Neuron (in vitro differentiated cells): Measurements from ENCODE around the gene LCE7A.

ENCODE experiments used
- H2AFZ ChIP-seq: one replicate; pipeline ENCODE4 v1.6.1; 2013; ENCODE audit warnings: low read depth, mild to moderate bottlenecking, inconsistent platforms, low read length, moderate library complexity
- H3K27me3 ChIP-seq: one replicate; pipeline ENCODE4 v1.6.1; 2013; ENCODE audit warnings: low read length; ENCODE audit not compliant: insufficient read depth
- H3K36me3 ChIP-seq: one replicate; pipeline ENCODE4 v1.6.1; 2013; ENCODE audit warnings: low read length; ENCODE audit not compliant: insufficient read depth
- H3K4me1 ChIP-seq: one replicate; pipeline ENCODE4 v1.6.1; 2013; ENCODE audit warnings: low read length; ENCODE audit not compliant: insufficient read depth
- H3K4me3 ChIP-seq: 2 replicates; pipeline ENCODE4 v1.5.1; 2013; ENCODE audit warnings: mild to moderate bottlenecking, low read length, moderate library complexity
- H3K9me3 ChIP-seq: one replicate; pipeline ENCODE4 v1.6.1; 2013; ENCODE audit warnings: low read length

Gene LCE7A

DNA sequence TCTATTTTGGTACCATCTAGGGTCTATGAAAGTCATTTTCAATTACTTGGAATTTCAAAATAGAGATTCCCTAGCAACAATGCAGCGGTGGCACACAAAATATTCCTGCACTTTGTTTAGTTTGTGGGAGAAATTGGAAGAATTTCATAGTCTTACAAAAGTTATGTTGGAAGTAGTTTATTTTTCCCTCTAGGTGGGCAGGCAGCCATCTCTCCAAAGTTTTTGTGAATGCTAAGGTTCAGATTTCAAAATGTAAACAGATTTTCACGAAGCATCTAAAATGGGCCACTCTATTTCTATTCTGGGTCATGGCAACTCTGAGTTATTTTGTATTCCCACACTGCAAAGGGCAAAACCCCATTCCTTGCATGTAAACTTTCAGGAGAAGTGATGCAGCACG, 26.3 kb downstream of the LCE7A start:
- H3K36me3 ChIP-seq, result no peaks in the 10 kb centered on the region
- no peak overlapping the region for H3K4me3 ChIP-seq
- no peak overlapping the region for H2AFZ ChIP-seq
- H3K4me1 ChIP-seq, result no peaks in the 10 kb centered on the region
- H3K9me3 ChIP-seq, result no peaks in the 10 kb centered on the region
- H3K27me3 ChIP-seq, result no peaks in the 10 kb centered on the region

DNA sequence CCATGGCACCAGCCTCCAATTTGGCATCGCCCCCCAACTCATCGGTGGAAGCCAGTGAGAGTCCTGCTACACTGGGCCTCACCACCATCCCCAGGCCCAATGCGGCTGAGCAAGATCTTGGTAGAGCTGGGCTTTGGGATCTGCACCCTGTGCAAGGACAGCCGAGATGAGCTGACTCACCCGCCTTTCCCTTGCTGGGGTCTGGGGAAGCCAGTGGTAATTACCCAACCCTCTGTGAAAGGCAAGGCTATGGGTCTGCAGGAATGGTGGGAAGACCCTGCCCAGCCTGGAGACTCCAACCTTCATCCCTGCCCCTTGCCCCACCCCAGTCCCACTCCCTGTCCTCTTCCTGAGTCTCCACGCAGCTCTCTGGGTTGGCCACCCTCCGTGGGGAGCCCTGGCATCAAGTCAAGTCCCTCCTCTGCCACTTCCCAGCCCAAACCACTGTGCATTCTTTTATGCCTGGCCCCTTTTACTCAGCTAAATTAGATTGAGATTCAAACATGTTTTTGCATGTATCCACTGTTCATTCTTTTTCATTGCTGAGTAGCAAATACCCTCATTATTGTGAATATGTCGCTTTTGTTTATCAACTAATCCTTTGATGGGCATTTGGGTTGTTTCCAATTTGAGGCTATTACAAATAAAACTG, 27.1 kb downstream of the LCE7A start:
- H3K27me3 ChIP-seq, result no peaks in the 10 kb centered on the region
- no peaks in the 10 kb centered on the region for H3K4me1 ChIP-seq
- H3K36me3 ChIP-seq, result no peaks in the 10 kb centered on the region
- H2AFZ ChIP-seq, result no peak overlapping the region
- H3K4me3 ChIP-seq, result no peak overlapping the region
- no peaks in the 10 kb centered on the region for H3K9me3 ChIP-seq

DNA sequence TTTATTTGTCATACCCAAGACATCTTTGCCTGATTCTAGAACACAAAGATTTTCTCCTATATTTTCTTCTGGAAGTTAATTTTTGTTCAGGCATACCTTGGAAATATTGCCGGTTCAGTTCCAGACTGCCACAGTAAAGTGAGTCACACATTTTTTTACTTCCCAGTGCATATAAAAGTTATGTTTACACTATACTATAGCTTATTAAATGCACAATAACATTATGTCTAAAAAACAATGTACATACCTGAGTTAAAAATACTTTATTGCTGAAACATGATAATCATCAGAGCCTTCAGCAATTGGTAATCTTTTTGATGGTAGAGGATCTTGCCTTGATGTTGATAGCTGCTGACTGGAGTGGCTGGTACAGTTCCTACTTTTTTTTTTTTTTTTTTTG, 28.3 kb downstream of the LCE7A start:
- Histone ChIP-seq H2AFZ (no peak overlapping the region), H3K36me3 (no peaks in the 10 kb centered on the region), H3K4me3 (no peak overlapping the region), H3K4me1 (no peaks in the 10 kb centered on the region), H3K9me3 (no peaks in the 10 kb centered on the region), H3K27me3 (no peaks in the 10 kb centered on the region)

DNA sequence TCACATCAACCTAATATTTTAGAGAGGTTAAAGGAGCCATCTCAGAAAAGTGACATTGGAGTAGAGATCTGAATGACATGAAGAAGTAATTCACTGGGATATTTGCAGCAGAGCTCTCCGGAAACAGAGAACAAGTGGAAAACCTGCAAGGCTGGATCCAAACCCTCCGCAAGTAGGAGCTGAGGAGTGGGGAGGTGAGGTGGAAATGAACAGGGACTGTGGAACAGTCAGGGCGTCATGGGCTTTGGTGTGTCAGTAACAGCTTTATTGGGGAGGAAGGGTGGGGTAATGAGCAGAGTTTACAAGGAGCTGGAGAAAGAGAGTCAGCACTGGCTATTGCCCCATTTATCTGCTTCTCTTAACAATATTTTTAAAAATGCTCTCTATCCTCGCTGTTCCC, 39.2 kb downstream of the LCE7A start:
- no peaks in the 10 kb centered on the region for H3K4me1 ChIP-seq
- H2AFZ ChIP-seq, result no peak overlapping the region
- H3K36me3 ChIP-seq, result no peaks in the 10 kb centered on the region
- H3K4me3 ChIP-seq, result no peak overlapping the region
- no peaks in the 10 kb centered on the region for H3K27me3 ChIP-seq
- H3K9me3 ChIP-seq, result no peaks in the 10 kb centered on the region

DNA sequence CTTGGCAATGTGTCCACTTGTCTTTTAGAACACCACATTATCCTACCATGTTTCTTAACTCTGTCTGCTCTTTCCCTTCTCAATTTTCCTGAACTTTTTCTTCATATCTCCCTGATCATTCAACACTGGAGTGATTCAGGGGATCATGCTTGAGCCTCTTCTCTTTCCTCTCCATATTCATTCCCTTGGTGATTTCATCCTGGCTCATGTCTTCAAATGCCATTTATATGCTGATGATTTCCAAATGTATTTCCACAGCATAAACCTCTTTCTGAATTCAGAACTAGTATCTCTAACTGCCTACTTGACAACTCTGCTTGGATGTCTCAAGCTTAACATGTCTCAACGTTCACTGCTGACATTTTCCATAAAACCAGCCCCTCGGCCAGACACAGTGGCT, 40.1 kb downstream of the LCE7A start:
- no peak overlapping the region for H2AFZ ChIP-seq
- no peaks in the 10 kb centered on the region for H3K9me3 ChIP-seq
- H3K36me3 ChIP-seq, result no peaks in the 10 kb centered on the region
- no peaks in the 10 kb centered on the region for H3K27me3 ChIP-seq
- H3K4me1 ChIP-seq, result no peaks in the 10 kb centered on the region
- no peak overlapping the region for H3K4me3 ChIP-seq

DNA sequence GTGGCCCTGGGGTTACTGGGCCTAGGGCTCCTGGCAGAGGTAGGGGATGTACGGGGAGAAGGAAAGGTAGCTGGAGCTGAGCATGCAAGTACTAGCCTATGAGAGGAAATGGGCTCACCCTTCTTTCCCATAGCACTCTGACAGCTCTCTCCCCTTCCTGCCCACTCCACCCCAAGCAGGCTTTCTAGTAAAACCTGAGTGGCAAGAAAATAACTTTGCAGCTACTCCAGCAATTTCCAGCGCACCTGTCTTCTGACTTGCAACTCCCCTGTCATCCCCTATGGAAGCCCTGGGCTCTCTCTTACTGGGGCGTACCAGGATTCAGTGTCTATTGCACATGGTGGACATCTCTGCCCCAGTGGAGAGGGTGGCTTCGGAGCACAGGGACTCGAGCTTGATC, 41.8 kb downstream of the LCE7A start:
- Histone ChIP-seq H3K9me3 (no peaks in the 10 kb centered on the region), H3K36me3 (no peaks in the 10 kb centered on the region), H3K4me3 (no peak overlapping the region), H2AFZ (no peak overlapping the region), H3K27me3 (no peaks in the 10 kb centered on the region), H3K4me1 (no peaks in the 10 kb centered on the region)

DNA sequence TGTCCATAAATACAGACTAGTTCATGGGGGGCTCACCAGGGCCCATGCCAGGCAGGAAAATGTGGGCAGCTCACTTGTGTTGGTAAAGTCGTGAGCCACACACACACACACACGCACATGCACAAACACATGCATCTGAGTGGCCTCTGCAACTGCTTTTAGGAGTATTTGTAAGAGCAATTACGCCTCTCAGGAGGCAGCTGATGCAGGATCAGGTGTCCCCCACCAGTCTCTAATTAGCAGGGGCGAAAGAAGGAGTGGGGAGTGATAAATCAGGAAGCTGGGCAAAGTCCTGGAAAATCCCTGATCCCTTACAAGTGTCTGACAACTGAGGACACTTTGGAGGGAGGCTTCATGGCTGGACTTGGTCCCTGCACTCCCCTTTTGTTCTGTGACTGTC, 42.8 kb downstream of the LCE7A start:
- no peaks in the 10 kb centered on the region for H3K36me3 ChIP-seq
- H3K9me3 ChIP-seq, result no peaks in the 10 kb centered on the region
- no peak overlapping the region for H3K4me3 ChIP-seq
- no peak overlapping the region for H2AFZ ChIP-seq
- no peaks in the 10 kb centered on the region for H3K4me1 ChIP-seq
- no peaks in the 10 kb centered on the region for H3K27me3 ChIP-seq

DNA sequence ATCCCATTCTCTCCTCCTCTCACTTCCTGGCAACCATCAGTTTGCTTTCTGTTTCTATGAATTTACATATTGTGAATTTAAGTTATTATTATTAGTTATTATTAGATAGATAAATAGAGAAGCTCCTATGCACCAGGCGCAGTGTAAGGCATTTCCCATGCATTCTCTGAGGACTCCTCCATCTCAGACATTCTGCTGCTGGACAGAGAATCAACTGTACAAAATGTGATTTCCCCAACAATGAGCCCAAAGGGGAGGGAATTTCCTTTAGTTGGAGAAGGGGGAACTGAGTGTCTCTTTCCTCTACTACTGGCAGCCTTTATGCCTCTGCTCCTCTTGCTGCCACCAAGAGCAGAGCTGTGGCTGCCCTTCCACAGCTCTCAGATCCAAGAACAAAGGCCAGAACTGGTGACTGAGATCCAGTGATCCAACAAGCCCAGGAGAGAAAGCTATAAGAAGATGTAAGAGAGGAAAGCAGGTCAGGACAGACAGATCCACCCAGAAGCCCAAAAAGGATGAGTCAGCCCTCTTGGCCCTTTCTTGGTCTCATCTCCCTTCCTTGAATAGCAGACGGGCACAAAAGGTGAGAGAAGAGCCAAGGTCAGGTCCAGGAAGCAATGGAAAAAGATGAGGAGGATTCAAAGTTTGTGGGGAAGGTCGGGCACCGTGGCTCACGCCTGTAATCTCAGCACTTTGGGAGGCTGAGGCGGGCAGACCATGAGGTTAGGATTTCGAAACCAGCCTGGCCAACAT, 45.1 kb downstream of the LCE7A start:
- Histone ChIP-seq H3K36me3 (no peaks in the 10 kb centered on the region), H2AFZ (no peak overlapping the region), H3K27me3 (no peaks in the 10 kb centered on the region), H3K4me3 (no peak overlapping the region), H3K4me1 (no peaks in the 10 kb centered on the region), H3K9me3 (no peaks in the 10 kb centered on the region)

DNA sequence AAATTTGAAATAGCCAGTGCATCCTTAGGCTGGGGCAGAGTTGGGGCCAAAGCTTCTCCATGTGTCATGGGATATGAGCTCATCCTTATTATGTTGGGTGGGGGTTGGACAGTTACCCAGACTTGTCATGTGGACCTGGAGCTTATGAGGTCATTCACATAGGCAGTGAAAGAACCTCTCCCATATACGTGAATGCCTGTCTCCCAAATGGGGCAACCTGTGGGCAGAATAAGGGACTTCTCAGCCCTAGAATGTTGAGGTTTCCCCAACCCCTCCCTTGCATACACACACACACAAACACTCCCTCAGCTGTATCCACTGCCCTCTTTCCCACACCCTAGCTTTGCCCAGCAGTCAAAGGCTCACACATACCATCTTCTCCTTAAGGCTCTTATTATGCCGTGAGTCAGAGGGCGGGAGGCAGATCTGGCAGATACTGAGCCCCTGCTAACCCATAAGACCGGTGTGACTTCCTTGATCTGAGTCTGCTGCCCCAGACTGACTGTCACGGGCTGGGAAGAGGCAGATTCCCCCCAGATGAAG, 46.3 kb downstream of the LCE7A start:
- Histone ChIP-seq H3K4me3 (no peak overlapping the region), H3K27me3 (no peaks in the 10 kb centered on the region), H3K36me3 (no peaks in the 10 kb centered on the region)

DNA sequence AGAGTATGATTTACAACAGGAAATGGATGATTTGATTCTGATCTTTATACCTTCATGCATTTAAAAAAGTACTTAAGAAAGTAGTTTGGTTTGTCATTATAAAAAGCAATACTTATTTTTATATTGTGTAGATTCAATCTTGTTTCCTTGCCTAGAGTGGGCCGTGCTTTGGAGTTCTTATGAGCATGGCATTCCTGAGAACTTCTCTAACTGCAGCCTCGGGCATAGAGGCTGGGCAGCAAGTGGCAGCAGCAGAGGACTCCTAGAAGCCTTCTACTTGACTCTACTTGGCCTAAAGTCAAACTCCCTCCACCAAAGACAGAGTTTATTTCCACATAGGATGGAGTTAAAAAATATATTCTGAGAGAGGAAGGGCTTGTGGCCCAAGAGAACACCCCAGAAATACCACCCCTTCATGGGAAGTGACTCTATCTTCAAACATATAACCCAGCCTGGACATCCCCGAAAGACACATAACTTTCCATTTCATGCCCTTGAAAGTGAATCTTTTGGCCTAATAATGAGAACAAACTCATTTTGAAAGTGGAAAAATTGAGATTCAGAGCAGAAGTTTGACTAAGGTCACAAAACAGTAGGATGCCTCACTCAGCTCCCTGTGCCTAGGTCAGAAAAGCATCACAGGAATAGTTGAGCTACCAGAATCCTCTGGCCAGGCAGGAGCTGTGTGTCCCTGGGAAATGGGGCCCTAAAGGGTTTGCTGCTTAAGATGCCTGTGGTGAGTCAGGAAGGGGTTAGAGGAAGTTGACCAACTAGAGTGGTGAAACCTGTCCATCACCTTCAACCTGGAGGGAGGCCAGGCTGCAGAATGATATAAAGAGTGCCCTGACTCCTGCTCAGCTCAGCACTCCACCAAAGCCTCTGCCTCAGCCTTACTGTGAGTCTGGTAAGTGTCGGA, 48.1 kb downstream of the LCE7A start, which contains the start of gene IVL:
IVL (plus strand) TSS at position 861 of the 916 bp plus-strand sequence. CDS start 1,252 bp downstream, outside the sequence.
- Histone ChIP-seq H3K27me3 (no peaks in the 10 kb centered on the region), H3K4me3 (no peak within 1 kb of the TSS), H3K4me1 (no peaks in the 10 kb centered on the region), H3K9me3 (no peaks in the 10 kb centered on the region), H3K36me3 (no peaks in the 10 kb centered on the region), H2AFZ (no peak within 1 kb of the TSS)

More for the DNA sequence above, 46.3 kb downstream of the LCE7A start:
- no peaks in the 10 kb centered on the region for H3K9me3 ChIP-seq
- no peaks in the 10 kb centered on the region for H3K4me1 ChIP-seq
- no peak overlapping the region for H2AFZ ChIP-seq

DNA sequence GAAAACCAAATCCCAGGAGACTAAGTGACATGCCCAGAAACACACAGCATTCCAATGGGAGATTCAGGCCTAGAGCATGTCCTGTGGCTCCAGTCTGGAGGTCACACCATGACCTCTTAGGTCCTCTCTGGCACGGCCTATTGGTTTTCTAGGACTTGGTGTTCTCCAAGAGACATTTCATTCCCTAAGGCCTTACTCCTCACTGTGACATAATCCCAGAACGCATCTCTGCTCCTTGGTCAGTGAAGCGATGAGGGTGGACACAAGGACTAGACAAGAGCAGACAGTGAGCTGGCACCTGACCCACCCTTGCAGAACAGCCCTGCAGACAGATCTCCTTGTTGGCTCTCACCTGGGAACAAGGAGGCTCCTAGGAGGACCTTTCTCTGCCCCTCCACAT, 49.4 kb downstream of the LCE7A start:
- Histone ChIP-seq H3K4me1 (no peaks in the 10 kb centered on the region), H2AFZ (no peak overlapping the region), H3K4me3 (no peak overlapping the region), H3K36me3 (no peaks in the 10 kb centered on the region), H3K27me3 (no peaks in the 10 kb centered on the region), H3K9me3 (no peaks in the 10 kb centered on the region)
